Gastroesophageal sphincter (tissue), 3 donors: ENCODE data around the gene PI4KA.
"Not testable (repeated sequence)": the region's sequence is repeated elsewhere in the genome, so short reads cannot be mapped to it uniquely, and the experiment has no call there.

Source experiments
- CTCF ChIP-seq, 4 experiments: fragments of 200-600 bp in 2 of 4; fragments of 450-650 bp in 2 of 4; sonication (generic) in 1 of 4; IDR thresholded peaks; one replicate each; pipeline ENCODE4 v1.5.1; 2017 to 2019; ENCODE audit warnings: antibody characterized with exemption in 4 of 4, mild to moderate bottlenecking in 2 of 4, moderate library complexity in 2 of 4
- POLR2AphosphoS5 ChIP-seq: sonication (generic); formaldehyde crosslinking; IDR thresholded peaks from one replicate; pipeline ENCODE4 v1.6.1; 2017; ENCODE audit warnings: antibody characterized with exemption

DNA sequence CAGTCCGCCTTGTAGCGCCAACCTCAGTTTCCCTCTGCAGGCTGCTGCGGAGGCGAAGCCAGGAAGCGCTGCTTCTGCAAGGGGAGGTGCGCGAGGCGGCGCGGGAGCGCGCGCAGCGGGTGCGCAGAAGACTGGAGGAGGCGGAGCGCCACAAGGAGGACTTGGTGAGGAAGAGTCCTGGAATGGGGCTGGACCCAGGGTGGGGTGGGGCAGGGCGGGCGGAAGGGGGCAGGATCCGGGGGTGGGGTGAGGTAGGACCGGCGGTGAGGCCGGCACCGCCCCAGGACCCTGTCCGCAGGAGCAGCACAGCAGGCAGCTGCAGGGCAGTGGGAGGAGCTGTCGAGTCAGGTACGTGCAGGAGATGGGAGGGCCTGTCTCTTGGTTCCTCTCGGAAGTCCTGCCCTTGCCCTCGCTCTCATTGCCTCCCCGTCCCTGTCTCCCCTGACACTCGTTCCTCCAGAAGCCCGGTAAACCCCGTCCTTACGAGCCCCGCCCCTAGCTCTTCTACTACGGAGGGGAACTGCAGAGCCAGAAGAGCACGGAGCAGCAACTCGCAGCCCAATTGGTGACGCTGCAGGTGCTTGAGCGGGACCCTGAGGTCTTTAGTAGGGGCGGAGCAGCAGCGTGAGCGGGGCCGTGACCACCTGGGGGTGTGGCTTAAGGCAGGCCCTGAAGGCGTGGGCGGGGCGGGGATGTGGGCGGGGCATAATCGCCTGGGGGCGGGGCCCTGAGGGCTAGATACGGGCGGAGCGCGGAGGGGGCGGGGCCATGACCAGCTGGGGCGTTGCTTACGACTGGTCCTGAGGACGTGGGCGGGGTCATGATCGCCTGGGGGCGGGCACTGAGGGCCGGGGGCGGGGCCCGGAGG is 155.8 kb downstream of the PI4KA start:
- not testable (repeated sequence) for TF ChIP-seq POLR2AphosphoS5; CTCF (IDR thresholded peaks at IDR 0.05)
